ENCODE results near the gene LRRC57.

The LRRC57 gene

DNA sequence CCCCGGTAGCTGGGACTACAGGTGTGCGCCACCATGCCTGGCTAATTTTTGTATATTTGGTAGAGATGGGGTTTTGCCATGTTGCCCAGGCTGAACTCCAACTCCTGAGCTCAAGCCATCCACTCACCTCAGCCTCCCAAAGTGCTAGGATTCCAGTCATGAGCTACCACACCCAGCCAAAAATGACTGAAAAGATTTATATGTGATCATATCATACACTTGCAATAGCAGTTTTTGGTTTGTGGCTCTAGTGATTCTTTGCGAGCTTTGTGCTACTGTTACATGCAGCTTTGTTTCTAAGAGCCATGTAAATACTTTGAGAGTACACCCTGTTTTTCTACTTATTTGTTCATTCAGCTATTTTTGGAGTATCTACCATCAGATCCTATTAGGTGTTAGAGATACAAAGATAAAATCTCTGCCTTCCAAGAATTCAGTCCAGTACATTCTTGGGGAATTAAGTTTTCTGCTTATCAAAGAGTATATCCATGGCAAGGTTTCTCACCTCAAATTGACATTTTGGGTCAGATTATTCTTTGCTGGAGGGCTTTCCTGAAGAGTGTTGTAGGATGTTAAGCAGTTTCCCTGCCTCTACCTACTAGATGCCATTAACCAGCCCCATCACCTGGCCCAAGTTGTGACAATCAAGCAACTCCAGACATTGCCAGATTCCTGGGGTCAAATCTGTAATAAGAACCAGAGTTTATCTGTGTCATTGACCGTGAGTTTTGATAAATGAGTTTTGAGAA is 38.2 kb downstream of the LRRC57 start:
- peaks cover 45% of the 10 kb centered on the region for H3K36me3 ChIP-seq
- H3K27ac ChIP-seq = peak overlapping the region; percentile 86
- peaks cover 27 to 29% of the 10 kb centered on the region in 2 experiments for H3K4me1 ChIP-seq (ENCODE audit: control insufficient read depth in 1 of 2, insufficient read depth in 1 of 2, low read depth in 1 of 2, low read length in 1 of 2)
- TF ChIP-seq, protein P1, sequence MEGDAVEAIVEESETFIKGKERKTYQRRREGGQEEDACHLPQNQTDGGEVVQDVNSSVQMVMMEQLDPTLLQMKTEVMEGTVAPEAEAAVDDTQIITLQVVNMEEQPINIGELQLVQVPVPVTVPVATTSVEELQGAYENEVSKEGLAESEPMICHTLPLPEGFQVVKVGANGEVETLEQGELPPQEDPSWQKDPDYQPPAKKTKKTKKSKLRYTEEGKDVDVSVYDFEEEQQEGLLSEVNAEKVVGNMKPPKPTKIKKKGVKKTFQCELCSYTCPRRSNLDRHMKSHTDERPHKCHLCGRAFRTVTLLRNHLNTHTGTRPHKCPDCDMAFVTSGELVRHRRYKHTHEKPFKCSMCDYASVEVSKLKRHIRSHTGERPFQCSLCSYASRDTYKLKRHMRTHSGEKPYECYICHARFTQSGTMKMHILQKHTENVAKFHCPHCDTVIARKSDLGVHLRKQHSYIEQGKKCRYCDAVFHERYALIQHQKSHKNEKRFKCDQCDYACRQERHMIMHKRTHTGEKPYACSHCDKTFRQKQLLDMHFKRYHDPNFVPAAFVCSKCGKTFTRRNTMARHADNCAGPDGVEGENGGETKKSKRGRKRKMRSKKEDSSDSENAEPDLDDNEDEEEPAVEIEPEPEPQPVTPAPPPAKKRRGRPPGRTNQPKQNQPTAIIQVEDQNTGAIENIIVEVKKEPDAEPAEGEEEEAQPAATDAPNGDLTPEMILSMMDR (IDR thresholded peaks at IDR 0.05) = no peak
- no peaks in the 10 kb centered on the region for H3K27me3 ChIP-seq
- H3K4me3 ChIP-seq (ENCODE audit: low read depth in 1 of 2, low read length in 1 of 2) = peak overlapping the region; percentile 53 to 55
- H3K9me3 ChIP-seq = no peaks in the 10 kb centered on the region

DNA sequence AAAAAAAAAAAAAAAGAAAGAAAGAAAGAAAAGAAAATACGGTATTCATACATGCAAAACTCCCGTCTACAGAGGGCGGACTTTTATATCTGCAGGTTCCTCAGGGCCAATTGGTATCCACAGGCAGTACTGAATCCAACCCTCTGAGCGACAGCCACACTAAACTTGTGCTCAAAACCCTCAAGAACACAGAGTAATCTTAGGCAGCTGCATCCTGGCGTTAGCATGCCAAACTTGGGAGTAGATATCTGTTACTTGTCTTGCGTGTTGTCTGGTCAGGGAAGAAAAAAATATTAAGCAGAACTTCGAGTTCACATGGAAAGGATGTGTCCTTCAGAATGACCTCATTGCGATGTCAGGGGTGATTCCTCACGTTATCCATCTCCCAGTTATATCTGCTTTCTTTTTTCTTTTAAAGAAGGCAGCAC is 40.3 kb downstream of the LRRC57 start:
- H3K4me1 ChIP-seq (ENCODE audit: control insufficient read depth in 1 of 2, insufficient read depth in 1 of 2, low read depth in 1 of 2, low read length in 1 of 2) = peaks cover 36% of the 10 kb centered on the region in 2 experiments
- H3K27ac ChIP-seq = peak overlapping the region; percentile 53
- TF ChIP-seq, protein P1 (IDR thresholded peaks at IDR 0.05) = no peak
- H3K36me3 ChIP-seq = peaks cover 23% of the 10 kb centered on the region
- H3K9me3 ChIP-seq = no peaks in the 10 kb centered on the region
- no peak overlapping the region for H3K4me3 ChIP-seq (ENCODE audit: low read depth in 1 of 2, low read length in 1 of 2)
- H3K27me3 ChIP-seq = no peaks in the 10 kb centered on the region

DNA sequence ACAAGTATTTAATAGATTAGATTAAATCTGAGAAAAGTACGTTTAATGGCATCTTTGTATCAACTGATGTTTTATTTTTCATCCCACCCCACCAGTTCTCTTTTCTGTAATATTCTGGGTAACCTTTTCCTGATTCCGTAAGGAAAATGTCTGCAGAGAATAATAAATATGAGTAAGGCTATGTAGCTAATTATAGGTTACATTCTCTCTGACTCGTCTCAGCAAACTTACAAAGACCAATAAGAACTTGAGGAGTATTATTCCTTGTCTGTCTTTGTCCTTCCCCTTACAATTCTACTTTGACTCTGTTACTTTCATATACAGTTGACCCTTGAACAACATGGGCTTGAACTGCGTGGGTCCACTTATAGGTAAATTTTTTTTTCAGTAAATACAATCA is 41.1 kb downstream of the LRRC57 start:
- H3K27me3 ChIP-seq = no peaks in the 10 kb centered on the region
- TF ChIP-seq, protein P1 (IDR thresholded peaks at IDR 0.05) = no peak
- no peak overlapping the region for H3K27ac ChIP-seq
- peaks cover 43% of the 10 kb centered on the region in 2 experiments for H3K4me1 ChIP-seq (ENCODE audit: control insufficient read depth in 1 of 2, insufficient read depth in 1 of 2, low read depth in 1 of 2, low read length in 1 of 2)
- no peak overlapping the region for H3K4me3 ChIP-seq (ENCODE audit: low read depth in 1 of 2, low read length in 1 of 2)
- H3K36me3 ChIP-seq = peaks cover 16% of the 10 kb centered on the region
- no peaks in the 10 kb centered on the region for H3K9me3 ChIP-seq

DNA sequence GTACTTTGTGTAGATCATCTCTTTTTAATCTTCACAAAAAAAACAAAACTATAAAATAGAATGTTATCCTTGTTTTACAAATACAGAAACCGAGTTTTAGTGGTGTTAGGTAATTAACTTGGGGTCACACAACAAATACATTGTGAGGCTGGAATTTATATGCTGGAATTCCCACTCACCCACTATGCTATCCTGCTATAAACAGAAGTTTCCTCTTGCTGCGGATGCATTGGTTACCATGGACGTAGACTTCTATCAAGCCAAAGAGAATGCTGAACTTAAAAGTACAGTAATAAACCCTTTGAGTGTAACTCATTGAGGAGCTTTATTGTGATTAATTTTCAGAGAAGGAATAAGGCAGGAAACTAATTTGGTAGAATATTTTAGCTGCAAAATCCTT is 44.0 kb downstream of the LRRC57 start:
- H3K9me3 ChIP-seq = no peaks in the 10 kb centered on the region
- H3K27ac ChIP-seq = peak overlapping the region; percentile 78

DNA sequence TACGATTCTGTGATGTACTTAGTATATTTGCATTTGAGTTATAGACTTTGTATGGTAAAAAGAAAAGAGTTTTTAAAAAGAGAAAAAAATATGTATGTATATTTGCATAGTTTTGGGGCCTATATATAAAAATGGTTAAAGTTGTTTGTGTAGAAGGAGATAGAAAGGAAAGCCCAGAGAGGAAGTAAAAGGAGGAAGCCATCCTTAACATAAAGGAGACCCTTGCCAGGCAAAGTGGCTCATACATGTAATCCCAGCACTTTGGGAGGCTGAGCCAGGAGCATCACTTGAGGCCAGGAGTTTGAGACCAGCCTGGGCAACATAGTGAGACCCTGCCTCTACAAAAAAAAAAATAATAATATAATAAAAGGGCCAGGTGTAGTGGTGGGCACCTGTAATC is 44.8 kb downstream of the LRRC57 start:
- TF ChIP-seq, protein P1 (IDR thresholded peaks at IDR 0.05) = no peak
- peaks cover 17% of the 10 kb centered on the region for H3K36me3 ChIP-seq
- no peaks in the 10 kb centered on the region for H3K9me3 ChIP-seq
- no peaks in the 10 kb centered on the region for H3K27me3 ChIP-seq
- H3K27ac ChIP-seq = peak overlapping the region; percentile 78
- no peak overlapping the region for H3K4me3 ChIP-seq (ENCODE audit: low read depth in 1 of 2, low read length in 1 of 2)
- H3K4me1 ChIP-seq (ENCODE audit: control insufficient read depth in 1 of 2, insufficient read depth in 1 of 2, low read depth in 1 of 2, low read length in 1 of 2) = peaks cover 31 to 44% of the 10 kb centered on the region in 2 experiments

More for the DNA sequence above, 44.0 kb downstream of the LRRC57 start:
- peaks cover 33 to 41% of the 10 kb centered on the region in 2 experiments for H3K4me1 ChIP-seq (ENCODE audit: control insufficient read depth in 1 of 2, insufficient read depth in 1 of 2, low read depth in 1 of 2, low read length in 1 of 2)
- H3K4me3 ChIP-seq (ENCODE audit: low read depth in 1 of 2, low read length in 1 of 2) = no peak overlapping the region
- no peaks in the 10 kb centered on the region for H3K27me3 ChIP-seq
- peaks cover 12% of the 10 kb centered on the region for H3K36me3 ChIP-seq
- TF ChIP-seq, protein P1 (IDR thresholded peaks at IDR 0.05) = no peak
